GM23248 (cell line): ENCODE measurements around the gene ANKRD29.

Experiments used
- EZH2 ChIP-seq: fragments of 200-600 bp; sonication (generic); IDR thresholded peaks from 2 replicates; pipeline ENCODE4 v1.6.1; 2018; ENCODE audit warnings: antibody characterized with exemption, mild to moderate bottlenecking; ENCODE audit not compliant: insufficient read depth, poor library complexity, severe bottlenecking
- EZH2phosphoT487 ChIP-seq: fragments of 200-600 bp; sonication (generic); IDR thresholded peaks from 2 replicates; pipeline ENCODE4 v1.6.1; 2018; ENCODE audit warnings: antibody characterized with exemption, moderate library complexity, mild to moderate bottlenecking, low read depth; ENCODE audit not compliant: insufficient read depth

- no peak for TF ChIP-seq EZH2
- TF ChIP-seq EZH2phosphoT487 = no peak
Observed at GRCh38 chr18:23669804-23670405, 7.2 kb upstream of the ANKRD29 start.
